Fibroblast of lung (primary cell): ENCODE data around the gene GLDC. TPM values are rescaled to one million over a fixed set of nuclear protein-coding genes. Genes with fewer than 3 reads are reported as not detected.

Source experiments
- DNase-seq, 2 donors: peaks; one replicate each; pipeline versions ENCODE4 v3.0.0 to v3.0.0-alpha.2; 2010; ENCODE audit warnings: low read depth in 2 of 2
- H2AFZ ChIP-seq: 2 replicates; pipeline ENCODE4 v1.5.1; 2012; ENCODE audit warnings: low read length, control low read depth, inconsistent platforms
- H3K27ac ChIP-seq: 2 replicates; pipeline ENCODE4 v1.5.1; 2011; ENCODE audit warnings: low read length, control low read depth; ENCODE audit not compliant: insufficient read depth
- H3K27me3 ChIP-seq: 2 replicates; pipeline ENCODE4 v1.5.1; 2011; ENCODE audit warnings: mild to moderate bottlenecking, low read length; ENCODE audit not compliant: control insufficient read depth, insufficient read depth
- H3K36me3 ChIP-seq: 2 replicates; pipeline ENCODE4 v1.5.1; 2011; ENCODE audit warnings: low read length; ENCODE audit not compliant: control insufficient read depth, insufficient read depth
- H3K4me1 ChIP-seq: 2 replicates; pipeline ENCODE4 v1.5.1; 2011; ENCODE audit warnings: low read length; ENCODE audit not compliant: control insufficient read depth, insufficient read depth; ENCODE audit errors: extremely low read depth
- H3K4me2 ChIP-seq: 2 replicates; pipeline ENCODE4 v1.5.1; 2011; ENCODE audit warnings: low read length, control low read depth; ENCODE audit not compliant: insufficient read depth; ENCODE audit errors: extremely low read depth
- H3K4me3 ChIP-seq, 4 experiments: fragments of 200-600 bp in 1 of 4; sonication (generic) in 1 of 4; replicated peaks in 1 of 4; 2 replicates each; pipeline ENCODE4 v1.5.1; 2011 to 2016; ENCODE audit warnings: low read length in 4 of 4, low read depth in 3 of 4, mild to moderate bottlenecking in 3 of 4, control low read depth in 2 of 4, inconsistent platforms in 1 of 4, mixed read lengths in 1 of 4; ENCODE audit not compliant: insufficient read depth in 1 of 4; ENCODE audit errors: control extremely low read depth in 1 of 4
- H3K79me2 ChIP-seq: 2 replicates; pipeline ENCODE4 v1.5.1; 2012; ENCODE audit warnings: mild to moderate bottlenecking, low read length, inconsistent platforms; ENCODE audit not compliant: control insufficient read depth, insufficient read depth
- H3K9ac ChIP-seq: 2 replicates; pipeline ENCODE4 v1.5.1; 2011; ENCODE audit warnings: mild to moderate bottlenecking, low read length, control low read depth; ENCODE audit not compliant: insufficient read depth
- H3K9me3 ChIP-seq: 2 replicates; pipeline ENCODE4 v1.5.1; 2012; ENCODE audit warnings: low read depth, low read length; ENCODE audit not compliant: control insufficient read depth, insufficient read depth
- H4K20me1 ChIP-seq: 2 replicates; pipeline ENCODE4 v1.5.1; 2011; ENCODE audit warnings: low read length; ENCODE audit not compliant: control insufficient read depth, insufficient read depth; ENCODE audit errors: extremely low read depth
- EZH2 ChIP-seq: IDR thresholded peaks from 2 replicates; pipeline ENCODE4 v1.5.1; 2012; ENCODE audit warnings: low read length, control low read depth, mild to moderate bottlenecking; ENCODE audit errors: missing control alignments
- polyA plus RNA-seq, 2 donors: library from polyadenylated mRNA; depleted of rRNA in 1 of 2; stranded (reverse) in 1 of 2; unstranded in 1 of 2; fragments of >200 nt; gene quantifications; 2 replicates each; pipeline ENCODE4 v1.2.1, GENCODE V29; 2011 to 2012; ENCODE audit warnings: missing spikeins in 1 of 2
- total RNA-seq: library from RNA; depleted of rRNA; stranded (reverse); fragments of >200 nt; gene quantifications from 2 replicates; pipeline ENCODE4 v1.2.1, GENCODE V29; 2014
- TF ChIP-seq, protein P1 (sequence below), 2 donors: IDR thresholded peaks in 1 of 2; conservative IDR thresholded peaks in 1 of 2; 1 replicate in 1 of 2; 2 replicates in 1 of 2; pipeline ENCODE4 v1.5.1; 2011 to 2012; ENCODE audit warnings: low read length in 2 of 2, control low read depth in 1 of 2, inconsistent platforms in 1 of 2, low read depth in 1 of 2, mild to moderate bottlenecking in 1 of 2

The GLDC gene
- total and polyA plus RNA-seq, 2 donors (not counting 1 experiment from before 2014, with no cell fraction given): 0.45 to 0.83 TPM

DNA sequence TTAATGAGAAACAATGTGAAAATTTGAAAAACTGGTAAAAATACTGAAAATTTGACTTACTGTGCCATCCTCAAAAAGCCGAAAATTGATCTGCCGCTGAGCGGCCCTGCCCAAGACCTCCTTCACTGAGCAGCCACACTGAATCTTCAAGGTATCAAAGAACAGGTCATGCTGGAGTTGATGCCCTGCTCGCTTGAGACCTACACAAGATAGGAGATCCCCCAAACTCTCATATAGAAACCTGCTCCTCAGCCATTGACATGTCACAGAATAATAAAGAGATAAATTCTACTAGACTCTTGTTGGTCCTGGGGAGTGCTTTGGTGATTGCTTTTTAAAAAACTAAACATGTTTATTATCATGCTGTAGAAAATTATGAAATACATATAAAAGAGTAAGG, 52.7 kb downstream of the GLDC start:
- Histone ChIP-seq H3K79me2 (no peaks in the 10 kb centered on the region), H3K9ac (no peak overlapping the region), H4K20me1 (no peaks in the 10 kb centered on the region), H3K27ac (no peak overlapping the region), H3K4me3 (no peak overlapping the region), H3K4me1 (no peaks in the 10 kb centered on the region), H3K9me3 (no peaks in the 10 kb centered on the region), H3K4me2 (no peak overlapping the region), H3K27me3 (no peaks in the 10 kb centered on the region), H2AFZ (no peak overlapping the region), H3K36me3 (no peaks in the 10 kb centered on the region)
- no peak for DNase-seq
- TF ChIP-seq, protein P1, sequence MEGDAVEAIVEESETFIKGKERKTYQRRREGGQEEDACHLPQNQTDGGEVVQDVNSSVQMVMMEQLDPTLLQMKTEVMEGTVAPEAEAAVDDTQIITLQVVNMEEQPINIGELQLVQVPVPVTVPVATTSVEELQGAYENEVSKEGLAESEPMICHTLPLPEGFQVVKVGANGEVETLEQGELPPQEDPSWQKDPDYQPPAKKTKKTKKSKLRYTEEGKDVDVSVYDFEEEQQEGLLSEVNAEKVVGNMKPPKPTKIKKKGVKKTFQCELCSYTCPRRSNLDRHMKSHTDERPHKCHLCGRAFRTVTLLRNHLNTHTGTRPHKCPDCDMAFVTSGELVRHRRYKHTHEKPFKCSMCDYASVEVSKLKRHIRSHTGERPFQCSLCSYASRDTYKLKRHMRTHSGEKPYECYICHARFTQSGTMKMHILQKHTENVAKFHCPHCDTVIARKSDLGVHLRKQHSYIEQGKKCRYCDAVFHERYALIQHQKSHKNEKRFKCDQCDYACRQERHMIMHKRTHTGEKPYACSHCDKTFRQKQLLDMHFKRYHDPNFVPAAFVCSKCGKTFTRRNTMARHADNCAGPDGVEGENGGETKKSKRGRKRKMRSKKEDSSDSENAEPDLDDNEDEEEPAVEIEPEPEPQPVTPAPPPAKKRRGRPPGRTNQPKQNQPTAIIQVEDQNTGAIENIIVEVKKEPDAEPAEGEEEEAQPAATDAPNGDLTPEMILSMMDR (conservative IDR thresholded peaks at IDR 0.05 in 1 of 2, IDR thresholded peaks at IDR 0.05 in 1 of 2; ENCODE audit: low read depth in 1 of 2, low read length in 2 of 2): no peak
- TF ChIP-seq EZH2: no peak

DNA sequence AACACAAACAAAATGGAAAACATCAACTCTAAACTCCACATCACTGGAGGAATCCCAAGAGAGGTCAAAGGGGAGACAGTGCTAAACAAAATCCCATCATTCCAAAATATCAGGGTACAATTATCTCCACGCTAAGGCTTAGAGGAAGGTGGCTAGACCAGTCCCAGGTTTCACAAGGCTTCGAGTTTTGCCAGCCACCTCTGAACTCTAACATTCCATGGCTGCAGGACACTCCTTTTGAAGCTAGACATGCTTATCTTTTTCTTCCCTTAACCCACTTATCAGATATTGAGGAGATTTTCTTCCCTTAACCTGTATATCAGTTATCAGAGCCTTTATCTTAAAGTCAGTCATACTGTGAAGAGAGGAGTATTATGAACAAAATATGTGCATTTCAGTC, 53.3 kb downstream of the GLDC start:
- Histone ChIP-seq H3K79me2 (no peaks in the 10 kb centered on the region), H3K4me1 (no peaks in the 10 kb centered on the region), H3K36me3 (no peaks in the 10 kb centered on the region), H3K4me3 (no peak overlapping the region), H3K9me3 (no peaks in the 10 kb centered on the region), H3K9ac (no peak overlapping the region), H4K20me1 (no peaks in the 10 kb centered on the region), H3K27ac (no peak overlapping the region), H3K27me3 (no peaks in the 10 kb centered on the region), H2AFZ (no peak overlapping the region), H3K4me2 (no peak overlapping the region)
- TF ChIP-seq EZH2: no peak
- TF ChIP-seq, protein P1 (conservative IDR thresholded peaks at IDR 0.05 in 1 of 2, IDR thresholded peaks at IDR 0.05 in 1 of 2; ENCODE audit: low read depth in 1 of 2, low read length in 2 of 2): no peak
- no peak for DNase-seq

DNA sequence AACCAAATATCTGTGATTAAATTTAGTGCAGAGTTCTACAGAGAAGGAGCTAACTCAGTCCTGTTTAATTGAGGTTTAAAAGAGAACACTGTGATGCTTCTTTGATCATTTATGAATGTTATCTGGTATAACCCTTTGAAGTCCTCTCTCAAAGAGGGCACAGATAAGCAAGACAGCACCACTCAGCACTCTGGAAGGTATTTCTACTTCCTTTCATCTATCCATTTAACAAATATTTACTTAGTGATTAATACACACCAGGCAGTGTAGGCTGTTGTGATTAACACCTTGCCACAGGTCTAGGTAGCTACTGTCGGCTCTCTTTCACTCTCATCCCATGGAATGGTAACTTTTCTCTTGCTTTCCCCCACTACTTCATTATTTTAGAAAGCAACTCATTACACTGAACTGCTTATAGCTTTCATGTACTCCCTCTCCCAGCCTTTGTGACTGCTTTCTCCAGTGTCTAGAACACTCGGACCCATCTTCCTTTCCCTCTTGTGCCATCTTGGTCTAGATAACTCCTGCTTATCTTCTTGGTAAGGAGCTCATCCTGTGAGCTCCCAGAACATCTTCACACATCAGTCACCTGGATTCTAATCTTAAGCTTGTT, 54.7 kb downstream of the GLDC start:
- no peaks in the 10 kb centered on the region for H4K20me1 ChIP-seq
- H3K4me1 ChIP-seq: no peaks in the 10 kb centered on the region
- no peak for TF ChIP-seq EZH2
- TF ChIP-seq, protein P1 (conservative IDR thresholded peaks at IDR 0.05 in 1 of 2, IDR thresholded peaks at IDR 0.05 in 1 of 2; ENCODE audit: low read depth in 1 of 2, low read length in 2 of 2): no peak
- H3K27ac ChIP-seq: no peak overlapping the region
- H3K27me3 ChIP-seq: no peaks in the 10 kb centered on the region
- H3K36me3 ChIP-seq: no peaks in the 10 kb centered on the region
- no peak overlapping the region for H3K4me3 ChIP-seq
- H3K79me2 ChIP-seq: no peaks in the 10 kb centered on the region
- no peak overlapping the region for H3K9ac ChIP-seq
- H3K4me2 ChIP-seq: no peak overlapping the region
- no peak overlapping the region for H2AFZ ChIP-seq
- DNase-seq: no peak
- H3K9me3 ChIP-seq: no peaks in the 10 kb centered on the region
